ENCODE measurements around the gene RNF169. TPM values are rescaled to one million over a fixed set of nuclear protein-coding genes. Genes with fewer than 3 reads are reported as not detected.

Gene RNF169
- total RNA-seq, 1 donor from 2014 or later = 7.1 TPM

GRCh38 chr11:74729397-74729796 lies 19.3 kb upstream of the RNF169 start:
- Mint-ChIP-seq H3K4me1 (ENCODE audit: low read depth, unreplicated experiment) (no peaks in the 10 kb centered on the region), H3K9me3 (ENCODE audit: unreplicated experiment) (peaks cover 4% of the 10 kb centered on the region), H3K27ac (ENCODE audit: unreplicated experiment) (no peak overlapping the region), H3K4me3 (ENCODE audit: unreplicated experiment) (no peak overlapping the region), H3K36me3 (ENCODE audit: unreplicated experiment) (peaks cover 9% of the 10 kb centered on the region), H3K27me3 (ENCODE audit: unreplicated experiment) (peaks cover 21% of the 10 kb centered on the region)
- no peak for DNase-seq
- TF ChIP-seq, protein P1, sequence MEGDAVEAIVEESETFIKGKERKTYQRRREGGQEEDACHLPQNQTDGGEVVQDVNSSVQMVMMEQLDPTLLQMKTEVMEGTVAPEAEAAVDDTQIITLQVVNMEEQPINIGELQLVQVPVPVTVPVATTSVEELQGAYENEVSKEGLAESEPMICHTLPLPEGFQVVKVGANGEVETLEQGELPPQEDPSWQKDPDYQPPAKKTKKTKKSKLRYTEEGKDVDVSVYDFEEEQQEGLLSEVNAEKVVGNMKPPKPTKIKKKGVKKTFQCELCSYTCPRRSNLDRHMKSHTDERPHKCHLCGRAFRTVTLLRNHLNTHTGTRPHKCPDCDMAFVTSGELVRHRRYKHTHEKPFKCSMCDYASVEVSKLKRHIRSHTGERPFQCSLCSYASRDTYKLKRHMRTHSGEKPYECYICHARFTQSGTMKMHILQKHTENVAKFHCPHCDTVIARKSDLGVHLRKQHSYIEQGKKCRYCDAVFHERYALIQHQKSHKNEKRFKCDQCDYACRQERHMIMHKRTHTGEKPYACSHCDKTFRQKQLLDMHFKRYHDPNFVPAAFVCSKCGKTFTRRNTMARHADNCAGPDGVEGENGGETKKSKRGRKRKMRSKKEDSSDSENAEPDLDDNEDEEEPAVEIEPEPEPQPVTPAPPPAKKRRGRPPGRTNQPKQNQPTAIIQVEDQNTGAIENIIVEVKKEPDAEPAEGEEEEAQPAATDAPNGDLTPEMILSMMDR (IDR thresholded peaks at IDR 0.05; ENCODE audit: partially characterized antibody, unreplicated experiment) = no peak

- H3K27ac Mint-ChIP-seq (ENCODE audit: unreplicated experiment) = no peak overlapping the region
- H3K4me3 Mint-ChIP-seq (ENCODE audit: unreplicated experiment) = peak overlapping the region; percentile 90
- H3K9me3 Mint-ChIP-seq (ENCODE audit: unreplicated experiment) = peaks cover 4% of the 10 kb centered on the region
- no peaks in the 10 kb centered on the region for H3K4me1 Mint-ChIP-seq (ENCODE audit: low read depth, unreplicated experiment)
- peaks cover 9% of the 10 kb centered on the region for H3K36me3 Mint-ChIP-seq (ENCODE audit: unreplicated experiment)
- peaks cover 21% of the 10 kb centered on the region for H3K27me3 Mint-ChIP-seq (ENCODE audit: unreplicated experiment)
- TF ChIP-seq, protein P1 (IDR thresholded peaks at IDR 0.05; ENCODE audit: partially characterized antibody, unreplicated experiment) = no peak
- no peak for DNase-seq
Measured at GRCh38 chr11:74730571-74731260, 17.9 kb upstream of the RNF169 start.

- peak; percentile 65 for DNase-seq
- Mint-ChIP-seq H3K4me1 (ENCODE audit: low read depth, unreplicated experiment) (no peaks in the 10 kb centered on the region), H3K27ac (ENCODE audit: unreplicated experiment) (no peak within 1 kb of the TSS), H3K36me3 (ENCODE audit: unreplicated experiment) (peaks cover 9% of the 10 kb centered on the region), H3K4me3 (ENCODE audit: unreplicated experiment) (peak within 1 kb of the TSS; percentile 90), H3K27me3 (ENCODE audit: unreplicated experiment) (peaks cover 20% of the 10 kb centered on the region), H3K9me3 (ENCODE audit: unreplicated experiment) (peaks cover 4% of the 10 kb centered on the region)
- TF ChIP-seq, protein P1 (IDR thresholded peaks at IDR 0.05; ENCODE audit: partially characterized antibody, unreplicated experiment) = no peak
Measured at GRCh38 chr11:74731301-74732094, 17.2 kb upstream of the RNF169 start, which contains the start of gene CHRDL2. CHRDL2 (minus strand) TSS chr11:74731426; CDS start chr11:74730888, 538 bp downstream.

DNA sequence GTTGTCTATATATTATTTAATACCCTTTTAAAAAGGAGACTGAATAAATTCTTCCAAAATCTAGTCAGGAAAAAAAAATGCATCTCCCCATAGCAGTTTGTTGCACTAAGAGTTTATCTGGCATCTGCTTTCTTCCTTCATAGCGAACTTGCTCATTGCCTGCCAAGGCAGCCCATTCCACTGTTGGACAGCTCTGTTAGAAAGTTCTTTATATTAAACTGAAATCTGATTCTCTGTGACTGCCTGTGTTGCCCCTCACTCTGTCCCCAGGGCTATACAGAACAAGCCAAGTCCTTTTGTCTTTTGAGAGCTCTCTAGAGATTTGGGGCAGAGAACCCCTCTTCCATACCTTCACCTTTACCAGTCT lies 14.1 kb upstream of the RNF169 start:
- no peak overlapping the region for H3K4me3 Mint-ChIP-seq (ENCODE audit: unreplicated experiment)
- TF ChIP-seq, protein P1 (IDR thresholded peaks at IDR 0.05; ENCODE audit: partially characterized antibody, unreplicated experiment) = no peak
- H3K9me3 Mint-ChIP-seq (ENCODE audit: unreplicated experiment) = peaks cover 4% of the 10 kb centered on the region
- H3K4me1 Mint-ChIP-seq (ENCODE audit: low read depth, unreplicated experiment) = no peaks in the 10 kb centered on the region
- H3K36me3 Mint-ChIP-seq (ENCODE audit: unreplicated experiment) = peaks cover 9% of the 10 kb centered on the region
- H3K27ac Mint-ChIP-seq (ENCODE audit: unreplicated experiment) = no peak overlapping the region
- H3K27me3 Mint-ChIP-seq (ENCODE audit: unreplicated experiment) = peaks cover 16% of the 10 kb centered on the region
- no peak for DNase-seq
